GM18520 (cell line): ENCODE results near the gene AGFG2.
"Not testable (repeated sequence)": the region's sequence is repeated elsewhere in the genome, so short reads cannot be mapped to it uniquely, and the experiment has no call there.

ENCODE experiments used
- ATAC-seq: cut with Tn5 transposase; IDR thresholded peaks from one replicate; pipeline ENCODE4 v1.9.1; 2021; ENCODE audit not compliant: unreplicated experiment

AGFG2 gene

GRCh38 chr7:100519580-100519979, 19.4 kb upstream of the AGFG2 start:
- ATAC-seq: no peak

- no peak for ATAC-seq
Measured at GRCh38 chr7:100520138-100520537, 18.9 kb upstream of the AGFG2 start.

GRCh38 chr7:100521076-100521475, 17.9 kb upstream of the AGFG2 start:
- ATAC-seq: no peak

GRCh38 chr7:100521909-100522593, 17.0 kb upstream of the AGFG2 start:
- ATAC-seq: not testable (repeated sequence)

GRCh38 chr7:100523192-100523591, 15.8 kb upstream of the AGFG2 start:
- not testable (repeated sequence) for ATAC-seq

- not testable (repeated sequence) for ATAC-seq
Measured at GRCh38 chr7:100528108-100528866, 10.7 kb upstream of the AGFG2 start.

GRCh38 chr7:100532165-100533022, 6.6 kb upstream of the AGFG2 start:
- ATAC-seq: no peak

- not testable (repeated sequence) for ATAC-seq
Measured at GRCh38 chr7:100535982-100536381, 3.0 kb upstream of the AGFG2 start.

- ATAC-seq: not testable (repeated sequence)
Measured at GRCh38 chr7:100536695-100537094, 2.3 kb upstream of the AGFG2 start.

- ATAC-seq: no peak
Measured at GRCh38 chr7:100538348-100538653, 702 bp upstream of the AGFG2 start.

GRCh38 chr7:100539436-100540006, 518 bp downstream of the AGFG2 start:
- no peak for ATAC-seq

GRCh38 chr7:100540073-100540723, 1.2 kb downstream of the AGFG2 start:
- ATAC-seq: no peak

GRCh38 chr7:100541309-100541708, 2.3 kb downstream of the AGFG2 start:
- ATAC-seq: not testable (repeated sequence)

GRCh38 chr7:100543586-100543985, 4.6 kb downstream of the AGFG2 start:
- no peak for ATAC-seq

- no peak for ATAC-seq
Measured at GRCh38 chr7:100544386-100544785, 5.4 kb downstream of the AGFG2 start.

- ATAC-seq: no peak
Measured at GRCh38 chr7:100544967-100545359, 6.0 kb downstream of the AGFG2 start.

- ATAC-seq: peak; percentile 40
Measured at GRCh38 chr7:100545360-100546128, 6.5 kb downstream of the AGFG2 start.

GRCh38 chr7:100546129-100546925, 7.3 kb downstream of the AGFG2 start:
- peak; percentile 33 for ATAC-seq
